Activated naive CD8-positive, alpha-beta T cell treated with anti-CD3 and anti-CD28 coated beads, Interleukin-2, amount 50 U/mL, for 24 hours (primary cell): ENCODE data around the gene SLC16A9.

ENCODE experiments used
- ATAC-seq: fragments of 150-1000 bp; cut with Tn5 transposase; one replicate; pipeline ENCODE4 v1.10.0; 2021
- DNase-seq: peaks from one replicate; pipeline ENCODE4 v3.0.0; 2021
- H3K27ac Mint-ChIP-seq: one replicate; pipeline ENCODE4 v1.8.0; 2021; ENCODE audit warnings: mild to moderate bottlenecking, mixed read lengths
- H3K27me3 Mint-ChIP-seq: one replicate; pipeline ENCODE4 v1.8.0; 2021; ENCODE audit warnings: mixed read lengths
- H3K36me3 Mint-ChIP-seq: one replicate; pipeline ENCODE4 v1.8.0; 2021; ENCODE audit warnings: low read depth, mixed read lengths
- H3K4me1 Mint-ChIP-seq: one replicate; pipeline ENCODE4 v1.8.0; 2021; ENCODE audit warnings: mixed read lengths
- H3K4me3 Mint-ChIP-seq: one replicate; pipeline ENCODE4 v1.8.0; 2021; ENCODE audit warnings: mild to moderate bottlenecking, moderate library complexity, mixed read lengths
- H3K9me3 Mint-ChIP-seq: one replicate; pipeline ENCODE4 v1.8.0; 2021; ENCODE audit warnings: mixed read lengths

Gene SLC16A9

DNA sequence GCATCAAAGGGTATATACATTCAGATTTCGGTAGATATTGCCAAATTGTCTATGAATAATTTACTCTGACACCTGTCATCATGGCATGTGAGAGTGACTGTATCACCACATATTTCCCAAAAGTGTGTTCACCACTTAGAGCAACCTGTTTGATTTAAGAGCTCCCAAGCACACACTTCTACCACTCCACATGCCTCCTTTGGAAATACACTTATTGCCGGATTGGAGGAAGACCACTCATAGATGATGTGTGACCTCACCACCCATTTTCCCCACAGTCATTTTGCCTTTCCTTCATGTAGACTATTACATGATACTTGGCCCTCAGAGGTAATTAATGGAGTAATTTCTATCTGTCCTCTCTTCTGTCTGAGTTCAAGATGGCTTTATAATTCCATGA is 75.5 kb downstream of the SLC16A9 start:
- no peak overlapping the region for H3K27ac Mint-ChIP-seq
- peaks cover 5% of the 10 kb centered on the region for H3K27me3 Mint-ChIP-seq
- H3K9me3 Mint-ChIP-seq = no peaks in the 10 kb centered on the region
- ATAC-seq (no peak), DNase-seq (no peak)
- H3K36me3 Mint-ChIP-seq = no peaks in the 10 kb centered on the region
- no peak overlapping the region for H3K4me3 Mint-ChIP-seq
- H3K4me1 Mint-ChIP-seq = no peaks in the 10 kb centered on the region

DNA sequence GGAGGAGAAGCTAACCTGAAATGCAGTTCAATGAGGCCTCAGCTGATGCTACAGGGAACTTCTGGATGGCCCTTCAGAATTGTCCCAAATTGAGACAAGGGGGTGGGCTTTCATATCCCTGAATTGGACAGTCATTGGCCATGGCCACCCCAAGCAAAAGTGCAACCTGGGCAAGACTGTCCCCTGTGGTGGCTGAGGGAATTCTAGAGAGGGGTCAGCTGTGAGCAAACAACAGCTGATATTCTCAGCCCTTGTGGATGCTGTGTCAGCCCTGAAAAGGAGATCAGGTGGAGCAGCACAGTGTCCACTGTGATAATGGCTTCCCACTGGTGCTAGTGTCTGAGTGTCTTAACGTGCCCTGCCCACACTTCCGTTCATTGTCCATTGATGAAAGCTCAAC is 76.6 kb downstream of the SLC16A9 start:
- H3K4me1 Mint-ChIP-seq = no peaks in the 10 kb centered on the region
- H3K27ac Mint-ChIP-seq = no peak overlapping the region
- peaks cover 3% of the 10 kb centered on the region for H3K27me3 Mint-ChIP-seq
- ATAC-seq (no peak), DNase-seq (no peak)
- no peak overlapping the region for H3K4me3 Mint-ChIP-seq
- no peaks in the 10 kb centered on the region for H3K36me3 Mint-ChIP-seq
- H3K9me3 Mint-ChIP-seq = no peaks in the 10 kb centered on the region

DNA sequence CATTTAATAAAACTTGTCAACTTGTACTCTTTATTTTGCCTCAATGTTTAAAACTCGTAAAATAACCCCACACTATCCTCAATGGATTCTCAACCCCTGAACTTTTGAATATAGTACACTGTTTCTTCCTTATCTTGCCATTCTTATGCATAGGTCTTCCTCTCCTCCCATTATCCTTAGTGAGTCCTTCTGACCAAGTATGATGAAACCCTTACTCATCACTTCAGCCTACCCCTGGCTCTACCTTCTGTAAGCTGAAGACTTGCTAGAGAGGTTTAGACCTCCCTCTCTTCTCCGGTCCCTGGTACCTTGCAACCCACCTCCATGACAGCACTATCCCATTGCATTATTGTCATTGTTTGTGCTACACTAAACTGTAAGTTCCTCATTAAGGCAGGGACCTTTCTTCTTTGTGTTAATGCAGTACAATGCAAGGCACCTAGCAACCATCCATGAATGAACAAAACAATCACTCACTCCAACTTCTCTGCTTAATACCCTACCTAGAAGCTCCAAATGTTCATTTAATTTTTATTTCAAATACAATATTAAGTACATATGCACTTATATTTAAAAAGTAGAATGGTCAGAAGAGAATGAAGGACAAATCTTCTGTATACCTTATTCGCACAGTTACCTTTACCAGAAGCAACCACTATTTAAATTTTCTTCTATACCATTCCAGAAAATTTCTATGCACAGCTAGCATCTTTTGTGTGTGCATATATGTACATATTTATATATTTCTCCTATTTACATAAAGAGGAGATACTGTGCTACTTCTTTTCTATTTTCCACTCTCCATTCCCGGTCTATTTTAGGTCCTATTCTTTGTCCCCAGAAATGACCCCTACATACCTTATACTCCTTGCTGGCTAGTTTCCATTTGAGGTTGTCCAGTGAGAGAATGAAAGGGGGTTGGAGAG is 77.5 kb downstream of the SLC16A9 start:
- no peak overlapping the region for H3K27ac Mint-ChIP-seq
- H3K9me3 Mint-ChIP-seq = no peaks in the 10 kb centered on the region
- H3K4me1 Mint-ChIP-seq = no peaks in the 10 kb centered on the region
- H3K4me3 Mint-ChIP-seq = no peak overlapping the region
- H3K36me3 Mint-ChIP-seq = no peaks in the 10 kb centered on the region
- peaks cover 3% of the 10 kb centered on the region for H3K27me3 Mint-ChIP-seq
- DNase-seq = no peak
- no peak for ATAC-seq

DNA sequence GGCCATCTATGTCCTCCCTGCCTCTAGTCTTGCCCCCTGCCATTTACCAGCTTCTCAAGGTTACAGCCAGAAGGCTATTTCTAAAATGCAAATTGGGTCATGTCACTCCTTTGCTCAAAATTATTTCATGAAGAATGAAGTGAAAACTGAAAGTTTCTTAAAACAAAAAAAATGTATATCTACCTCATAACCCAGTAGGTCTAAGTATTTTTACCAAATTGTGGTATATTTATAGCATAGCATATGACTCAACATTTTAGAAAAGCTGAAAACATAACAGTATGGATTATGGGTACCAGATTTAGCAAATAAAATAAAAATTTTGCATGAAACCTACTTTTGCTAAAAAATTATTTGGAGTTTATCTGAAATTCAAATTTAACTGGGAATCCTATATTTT is 78.4 kb downstream of the SLC16A9 start:
- ATAC-seq (no peak), DNase-seq (no peak)
- H3K4me1 Mint-ChIP-seq = no peaks in the 10 kb centered on the region
- H3K27ac Mint-ChIP-seq = no peak overlapping the region
- H3K27me3 Mint-ChIP-seq = peaks cover 3% of the 10 kb centered on the region
- no peaks in the 10 kb centered on the region for H3K9me3 Mint-ChIP-seq
- no peak overlapping the region for H3K4me3 Mint-ChIP-seq
- H3K36me3 Mint-ChIP-seq = no peaks in the 10 kb centered on the region

DNA sequence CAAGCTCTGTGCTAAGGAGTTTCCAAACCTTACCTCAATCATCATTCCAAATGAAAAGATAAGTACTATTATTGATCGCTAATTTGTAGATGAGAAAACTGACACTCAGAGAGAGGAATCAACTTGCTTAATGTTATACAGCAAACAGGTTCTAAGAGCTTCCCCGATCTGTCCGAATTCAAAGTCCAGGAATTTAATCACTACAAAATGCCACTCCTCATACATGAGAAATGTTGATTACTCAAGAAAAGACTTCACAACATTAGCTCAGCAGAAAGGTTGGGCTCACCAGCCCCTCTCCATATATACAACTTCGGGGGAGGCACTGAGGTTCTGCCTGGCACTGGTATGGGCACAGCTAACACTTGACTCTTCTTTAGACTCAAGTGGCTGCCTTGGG is 80.7 kb downstream of the SLC16A9 start:
- DNase-seq (no peak), ATAC-seq (no peak)
- Mint-ChIP-seq H3K4me1 (no peaks in the 10 kb centered on the region), H3K4me3 (no peak overlapping the region), H3K9me3 (no peaks in the 10 kb centered on the region), H3K36me3 (no peaks in the 10 kb centered on the region), H3K27ac (no peak overlapping the region), H3K27me3 (peaks cover 3% of the 10 kb centered on the region)

DNA sequence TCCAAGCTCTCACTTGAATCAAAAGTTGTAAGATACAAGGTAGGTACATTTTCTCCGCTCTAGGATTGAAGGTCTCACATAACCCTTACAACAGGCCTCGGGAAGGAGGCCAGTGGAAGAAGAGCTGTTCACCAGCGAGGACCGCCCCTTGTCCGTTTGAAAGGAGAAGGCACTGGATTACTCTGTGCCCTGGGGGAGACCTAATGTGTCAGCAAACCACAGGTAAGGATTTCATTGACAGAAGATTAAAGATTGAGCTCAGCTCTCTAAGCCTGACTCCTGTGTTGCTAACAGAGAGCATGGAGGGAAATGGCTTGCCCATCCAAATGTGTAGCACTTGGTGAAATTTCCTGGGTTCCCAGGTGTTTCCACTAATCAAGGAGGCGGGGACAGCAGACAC is 81.2 kb downstream of the SLC16A9 start:
- Mint-ChIP-seq H3K4me3 (no peak overlapping the region), H3K9me3 (no peaks in the 10 kb centered on the region), H3K27me3 (peaks cover 3% of the 10 kb centered on the region), H3K4me1 (no peaks in the 10 kb centered on the region), H3K27ac (no peak overlapping the region), H3K36me3 (no peaks in the 10 kb centered on the region)
- DNase-seq (no peak), ATAC-seq (no peak)

DNA sequence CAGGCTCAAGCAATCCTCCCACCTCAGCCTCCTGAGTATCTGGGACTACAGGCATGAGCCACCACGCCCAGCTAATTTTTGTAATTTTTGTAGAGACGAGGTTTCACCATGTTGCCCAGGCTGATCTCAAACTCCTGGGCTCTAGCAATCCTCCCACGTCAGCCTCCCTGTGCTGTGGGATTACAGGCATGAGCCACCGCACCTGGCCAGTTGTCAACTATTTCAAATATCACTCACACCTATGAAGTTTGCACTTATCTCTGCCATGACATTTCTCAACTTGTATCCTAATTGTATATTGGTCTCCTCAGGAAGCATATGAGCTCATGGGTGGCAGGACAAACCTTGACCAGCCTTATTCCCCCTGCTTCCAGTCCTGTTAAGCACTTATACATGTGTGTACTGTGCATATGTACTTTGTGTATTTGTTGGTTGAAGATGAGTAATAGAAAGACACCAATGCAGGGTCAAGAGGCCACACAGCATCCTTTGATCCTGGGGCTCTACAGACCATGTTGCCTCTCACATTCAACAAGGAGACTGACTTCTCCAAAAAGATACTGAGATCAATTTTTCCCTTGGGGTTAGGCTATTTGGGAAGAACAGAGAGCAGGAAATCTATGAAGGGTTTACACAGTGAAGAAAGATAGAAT is 82.2 kb downstream of the SLC16A9 start:
- Mint-ChIP-seq H3K4me1 (no peaks in the 10 kb centered on the region), H3K27ac (no peak overlapping the region), H3K4me3 (no peak overlapping the region), H3K9me3 (no peaks in the 10 kb centered on the region), H3K27me3 (no peaks in the 10 kb centered on the region), H3K36me3 (no peaks in the 10 kb centered on the region)
- ATAC-seq (no peak), DNase-seq (no peak)

DNA sequence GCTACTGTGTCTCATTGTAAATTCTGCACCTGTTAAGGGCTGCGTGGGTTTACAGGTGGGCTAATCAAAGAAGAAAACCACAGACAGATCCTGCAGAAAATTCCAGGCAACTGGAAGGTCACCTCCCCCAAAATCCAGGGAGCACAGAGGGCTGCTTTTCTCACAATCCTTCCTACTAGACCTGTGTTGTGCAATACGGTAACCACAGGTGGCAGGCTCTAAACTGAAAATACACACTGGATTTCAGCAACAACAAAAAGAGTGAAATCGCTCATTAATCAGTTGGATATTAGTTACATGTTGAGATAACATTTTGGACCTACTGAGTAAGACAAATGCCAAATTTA is 83.2 kb downstream of the SLC16A9 start:
- no peak for ATAC-seq
- Mint-ChIP-seq H3K4me3 (no peak overlapping the region), H3K9me3 (no peaks in the 10 kb centered on the region), H3K36me3 (no peaks in the 10 kb centered on the region), H3K27me3 (no peaks in the 10 kb centered on the region), H3K4me1 (no peaks in the 10 kb centered on the region), H3K27ac (no peak overlapping the region)
- DNase-seq = no peak

DNA sequence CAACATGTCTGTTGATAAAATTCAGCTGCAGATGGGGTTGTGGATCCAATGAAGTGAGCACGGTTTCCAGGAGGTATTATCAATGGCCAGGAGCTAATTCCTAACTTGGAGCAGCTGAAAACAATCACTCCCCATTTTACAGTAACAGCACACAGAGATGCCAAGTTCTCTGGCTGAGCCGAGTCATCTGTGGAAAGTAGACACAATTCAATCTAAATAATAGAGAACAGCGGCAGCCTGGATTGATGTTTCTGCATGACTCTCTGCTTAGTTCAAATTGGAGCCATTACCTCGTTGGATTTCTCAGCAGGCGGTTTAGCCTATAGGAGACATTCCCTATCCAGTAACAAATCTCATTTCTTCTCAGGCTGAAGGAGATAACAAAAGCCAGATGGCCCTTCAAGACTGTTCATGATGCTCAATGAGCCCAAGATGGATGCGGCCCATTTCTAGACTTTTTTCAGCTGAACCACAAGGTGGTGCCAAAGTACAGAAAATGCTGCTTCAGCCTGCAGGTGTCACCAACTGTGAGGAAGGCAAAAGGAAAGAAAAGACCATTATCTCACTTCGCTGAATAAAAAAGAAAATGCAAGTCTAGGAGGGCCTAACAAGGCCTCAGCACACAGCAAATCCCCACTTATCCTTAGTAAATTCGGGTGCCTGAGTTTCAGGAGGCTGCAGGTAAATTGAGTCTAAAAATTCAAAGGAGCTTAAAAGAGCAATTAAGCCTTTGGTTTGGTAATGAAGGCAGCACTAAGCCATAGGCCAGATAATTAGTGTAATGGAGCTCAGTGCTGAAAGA is 83.7 kb downstream of the SLC16A9 start:
- ATAC-seq = peak; percentile 69
- Mint-ChIP-seq H3K27ac (no peak overlapping the region), H3K27me3 (no peaks in the 10 kb centered on the region), H3K36me3 (no peaks in the 10 kb centered on the region), H3K9me3 (no peaks in the 10 kb centered on the region), H3K4me1 (no peaks in the 10 kb centered on the region), H3K4me3 (no peak overlapping the region)
- peak; percentile 6 for DNase-seq

DNA sequence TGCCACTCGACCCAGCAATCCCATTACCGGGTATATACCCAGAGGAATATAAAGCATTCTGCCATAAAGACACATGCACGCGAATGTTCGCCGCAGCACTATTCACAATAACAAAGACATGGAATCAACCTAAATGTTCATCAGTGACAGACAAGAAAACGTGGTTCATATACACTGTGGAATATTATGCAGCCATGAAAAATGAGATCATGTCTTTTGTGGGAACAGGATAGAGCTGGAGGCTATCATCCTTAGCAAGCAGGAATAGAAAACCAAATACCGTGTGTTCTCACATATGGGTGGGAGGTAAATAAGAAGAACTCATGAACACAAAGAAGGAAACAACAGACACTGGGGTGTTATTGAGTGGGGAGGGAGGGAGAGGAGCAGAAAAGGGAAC is 84.7 kb downstream of the SLC16A9 start:
- H3K27ac Mint-ChIP-seq = no peak overlapping the region
- no peaks in the 10 kb centered on the region for H3K9me3 Mint-ChIP-seq
- H3K4me3 Mint-ChIP-seq = no peak overlapping the region
- ATAC-seq (no peak), DNase-seq (no peak)
- no peaks in the 10 kb centered on the region for H3K4me1 Mint-ChIP-seq
- H3K27me3 Mint-ChIP-seq = no peaks in the 10 kb centered on the region
- H3K36me3 Mint-ChIP-seq = no peaks in the 10 kb centered on the region

DNA sequence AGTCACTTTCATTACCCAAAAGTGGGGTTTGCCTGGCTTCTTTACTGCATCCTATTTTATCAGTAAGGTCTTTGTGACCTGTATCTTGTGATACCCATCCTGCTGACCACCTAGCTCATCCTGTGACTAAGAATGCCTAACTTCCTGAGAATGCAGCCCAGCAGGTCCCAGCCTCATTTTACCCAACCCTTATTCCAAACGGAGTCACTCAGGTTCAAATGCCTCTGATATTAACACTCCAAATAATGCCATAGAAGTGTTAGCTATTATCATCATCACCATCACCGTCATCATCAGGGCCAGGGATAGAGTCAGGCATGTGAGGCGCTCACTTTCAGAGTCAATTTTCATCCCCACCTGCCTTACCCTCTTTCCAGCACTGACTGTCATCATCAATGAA is 85.5 kb downstream of the SLC16A9 start:
- no peak overlapping the region for H3K27ac Mint-ChIP-seq

DNA sequence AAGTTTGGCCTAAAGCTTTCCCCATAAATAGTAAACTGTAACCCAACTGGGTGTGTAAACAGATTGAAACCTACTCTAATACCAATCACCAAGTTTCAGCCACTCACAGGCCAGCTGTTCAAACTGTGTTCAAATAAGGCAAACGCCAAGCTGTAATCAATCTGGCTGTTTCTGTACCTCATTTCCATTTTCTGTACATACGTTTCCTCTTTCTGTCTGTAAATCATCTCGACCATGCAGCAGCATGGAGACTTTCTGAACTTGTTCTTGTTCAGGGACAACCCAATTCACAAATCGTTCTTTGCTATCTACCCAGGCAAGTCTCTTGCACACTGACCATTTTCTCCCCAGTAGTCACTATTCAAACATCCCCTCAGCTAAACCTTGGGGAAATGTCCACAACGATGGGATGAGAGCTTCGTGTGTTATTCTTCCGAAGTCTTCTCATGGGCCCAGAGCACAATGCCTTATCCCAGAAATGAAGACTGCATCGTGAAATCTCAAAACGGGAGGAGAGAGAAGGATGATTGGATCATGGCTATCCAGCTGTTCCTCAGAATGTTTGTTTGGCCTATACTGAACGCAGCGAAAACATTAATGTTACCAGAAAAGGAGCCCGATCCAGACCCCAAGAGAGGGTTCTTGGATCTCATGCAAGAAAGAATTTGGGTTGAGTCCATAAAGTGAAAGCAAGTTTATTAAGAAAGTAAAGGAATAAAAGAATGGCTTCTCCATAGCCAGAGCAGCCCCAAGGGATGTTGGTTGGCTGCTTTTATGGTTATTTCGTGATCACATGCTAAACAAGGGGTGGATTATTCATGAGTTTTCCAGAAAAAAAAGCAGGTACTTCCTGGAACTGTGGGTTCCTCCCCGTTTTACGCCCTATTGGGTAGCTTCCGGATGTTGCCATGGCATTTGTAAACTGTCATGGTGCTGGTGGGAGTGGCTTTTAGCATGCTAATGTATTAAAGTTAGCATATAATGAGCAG is 86.2 kb downstream of the SLC16A9 start:
- Mint-ChIP-seq H3K9me3 (no peaks in the 10 kb centered on the region), H3K27ac (no peak overlapping the region), H3K36me3 (no peaks in the 10 kb centered on the region), H3K27me3 (no peaks in the 10 kb centered on the region), H3K4me1 (no peaks in the 10 kb centered on the region), H3K4me3 (no peak overlapping the region)
- ATAC-seq (no peak), DNase-seq (no peak)

More for the DNA sequence above, 85.5 kb downstream of the SLC16A9 start:
- no peaks in the 10 kb centered on the region for H3K4me1 Mint-ChIP-seq
- no peaks in the 10 kb centered on the region for H3K9me3 Mint-ChIP-seq
- H3K36me3 Mint-ChIP-seq = no peaks in the 10 kb centered on the region
- H3K4me3 Mint-ChIP-seq = no peak overlapping the region
- DNase-seq (no peak), ATAC-seq (no peak)
- no peaks in the 10 kb centered on the region for H3K27me3 Mint-ChIP-seq

DNA sequence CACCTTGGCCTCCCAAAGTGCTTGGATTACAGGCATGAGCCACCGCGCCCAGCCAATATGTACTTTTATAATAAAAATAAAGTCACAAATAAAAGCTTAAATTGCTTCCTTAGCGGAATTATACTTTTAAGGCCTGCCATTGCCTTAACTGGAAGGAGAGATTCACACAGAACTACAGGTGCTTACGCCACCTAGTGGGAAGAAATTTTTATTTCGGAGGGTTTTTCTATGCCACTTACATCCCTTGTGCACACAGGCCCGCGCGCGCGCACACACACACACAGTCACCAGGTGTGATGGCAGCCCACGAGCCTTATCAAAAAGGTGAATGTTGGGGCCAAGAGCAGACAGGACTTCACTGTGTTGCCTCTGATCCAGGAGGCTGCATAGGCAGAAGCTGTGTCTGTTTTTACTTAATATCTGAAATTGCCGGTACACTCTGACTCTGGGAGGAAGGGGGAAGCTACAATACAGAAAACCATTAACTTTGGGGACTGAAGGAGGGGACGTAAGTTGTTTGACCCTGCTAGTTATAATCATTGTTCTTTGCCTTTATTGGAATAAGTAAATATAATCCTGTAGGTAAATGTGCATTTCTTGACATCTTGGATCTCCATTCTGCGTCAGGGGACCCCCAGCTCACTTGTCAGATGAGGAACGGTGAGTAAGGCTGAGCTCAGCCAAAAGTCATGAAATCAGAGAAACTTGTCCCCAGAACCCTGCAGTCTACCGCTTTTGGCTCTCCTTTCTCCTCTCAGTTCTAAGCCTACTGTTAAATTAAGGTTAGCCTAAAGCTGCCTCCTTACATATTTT is 87.1 kb downstream of the SLC16A9 start:
- DNase-seq (peak; percentile 5), ATAC-seq (peak; percentile 11)
- no peak overlapping the region for H3K4me3 Mint-ChIP-seq
- no peaks in the 10 kb centered on the region for H3K27me3 Mint-ChIP-seq
- no peaks in the 10 kb centered on the region for H3K36me3 Mint-ChIP-seq
- H3K27ac Mint-ChIP-seq = no peak overlapping the region
- no peaks in the 10 kb centered on the region for H3K9me3 Mint-ChIP-seq
- H3K4me1 Mint-ChIP-seq = no peaks in the 10 kb centered on the region
